ENCODE measurements around the gene ERAL1. TPM values are rescaled to one million over a fixed set of nuclear protein-coding genes. Genes with fewer than 3 reads are reported as not detected.
A peak's percentile ranks its signal among the peaks of the same experiment; 100 is the strongest.

The ERAL1 gene
- total RNA-seq, 2 experiments from 2014 or later: 30.8 to 58.0 TPM

DNA sequence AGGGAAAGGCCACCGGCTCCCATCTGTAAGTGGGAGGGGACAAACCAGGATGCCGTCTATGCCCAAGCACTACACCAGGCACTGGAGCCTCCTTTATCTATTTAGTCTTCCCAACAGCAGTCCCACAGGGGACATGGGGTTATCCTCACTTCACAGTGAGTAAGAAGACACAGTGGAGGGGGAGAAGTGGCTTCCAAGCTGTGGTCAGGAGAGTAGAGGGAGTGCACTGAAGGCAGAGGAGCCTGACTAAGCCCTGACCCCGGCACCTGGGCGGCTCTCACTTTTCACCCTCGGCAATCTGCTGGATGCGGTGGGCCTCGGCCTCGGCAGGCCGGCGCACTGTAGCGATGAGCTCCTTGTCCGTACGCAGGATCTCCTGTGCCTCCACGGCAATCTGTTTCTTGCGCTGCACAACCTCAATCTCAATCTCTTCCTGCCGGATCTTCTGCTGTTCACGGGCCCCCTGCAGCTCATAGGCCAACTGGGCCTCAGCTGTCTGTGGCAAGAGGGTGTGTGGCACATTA is 26.8 kb downstream of the ERAL1 start:
- no peaks in the 10 kb centered on the region for H4K20me1 ChIP-seq (ENCODE audit: insufficient read depth, low read length)
- BruUV-seq (replicated peaks): no TSS peak
- H2AFZ ChIP-seq (ENCODE audit: low read length): no peak overlapping the region
- no peak overlapping the region for H3K4me2 ChIP-seq (ENCODE audit: low read length)
- no peak for DNase-seq (ENCODE audit: low spot score)
- no peaks in the 10 kb centered on the region for H3K4me1 ChIP-seq (ENCODE audit: insufficient read depth, low read length, poor library complexity, severe bottlenecking)
- intact Hi-C loops (cut with micrococcal nuclease; ENCODE audit: unreplicated experiment): no loop called here
- peaks cover 57% of the 10 kb centered on the region for H3K36me3 ChIP-seq (ENCODE audit: insufficient read depth, low read length)
- ChIA-PET CTCF (ENCODE audit: unreplicated experiment) (no interaction called here), POLR2A (no interaction called here)
- H3K79me2 ChIP-seq (ENCODE audit: insufficient read depth, low read depth, low read length): no peaks in the 10 kb centered on the region
- no peak overlapping the region for H3K27ac ChIP-seq (ENCODE audit: low read depth, low read length, poor library complexity, severe bottlenecking)
- TF ChIP-seq, protein P1, sequence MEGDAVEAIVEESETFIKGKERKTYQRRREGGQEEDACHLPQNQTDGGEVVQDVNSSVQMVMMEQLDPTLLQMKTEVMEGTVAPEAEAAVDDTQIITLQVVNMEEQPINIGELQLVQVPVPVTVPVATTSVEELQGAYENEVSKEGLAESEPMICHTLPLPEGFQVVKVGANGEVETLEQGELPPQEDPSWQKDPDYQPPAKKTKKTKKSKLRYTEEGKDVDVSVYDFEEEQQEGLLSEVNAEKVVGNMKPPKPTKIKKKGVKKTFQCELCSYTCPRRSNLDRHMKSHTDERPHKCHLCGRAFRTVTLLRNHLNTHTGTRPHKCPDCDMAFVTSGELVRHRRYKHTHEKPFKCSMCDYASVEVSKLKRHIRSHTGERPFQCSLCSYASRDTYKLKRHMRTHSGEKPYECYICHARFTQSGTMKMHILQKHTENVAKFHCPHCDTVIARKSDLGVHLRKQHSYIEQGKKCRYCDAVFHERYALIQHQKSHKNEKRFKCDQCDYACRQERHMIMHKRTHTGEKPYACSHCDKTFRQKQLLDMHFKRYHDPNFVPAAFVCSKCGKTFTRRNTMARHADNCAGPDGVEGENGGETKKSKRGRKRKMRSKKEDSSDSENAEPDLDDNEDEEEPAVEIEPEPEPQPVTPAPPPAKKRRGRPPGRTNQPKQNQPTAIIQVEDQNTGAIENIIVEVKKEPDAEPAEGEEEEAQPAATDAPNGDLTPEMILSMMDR (conservative IDR thresholded peaks at IDR 0.05; ENCODE audit: low read length): no peak
- TF ChIP-seq EZH2phosphoT487 (IDR thresholded peaks at IDR 0.05; ENCODE audit: borderline replicate concordance, low read depth, low read length): no peak
- H3K9me3 ChIP-seq (ENCODE audit: low read length): no peaks in the 10 kb centered on the region
- no peaks in the 10 kb centered on the region for H3K9me2 ChIP-seq (ENCODE audit: insufficient read depth, low read length)
- H3K4me3 ChIP-seq (ENCODE audit: low read depth, low read length, poor library complexity, severe bottlenecking): no peak overlapping the region

DNA sequence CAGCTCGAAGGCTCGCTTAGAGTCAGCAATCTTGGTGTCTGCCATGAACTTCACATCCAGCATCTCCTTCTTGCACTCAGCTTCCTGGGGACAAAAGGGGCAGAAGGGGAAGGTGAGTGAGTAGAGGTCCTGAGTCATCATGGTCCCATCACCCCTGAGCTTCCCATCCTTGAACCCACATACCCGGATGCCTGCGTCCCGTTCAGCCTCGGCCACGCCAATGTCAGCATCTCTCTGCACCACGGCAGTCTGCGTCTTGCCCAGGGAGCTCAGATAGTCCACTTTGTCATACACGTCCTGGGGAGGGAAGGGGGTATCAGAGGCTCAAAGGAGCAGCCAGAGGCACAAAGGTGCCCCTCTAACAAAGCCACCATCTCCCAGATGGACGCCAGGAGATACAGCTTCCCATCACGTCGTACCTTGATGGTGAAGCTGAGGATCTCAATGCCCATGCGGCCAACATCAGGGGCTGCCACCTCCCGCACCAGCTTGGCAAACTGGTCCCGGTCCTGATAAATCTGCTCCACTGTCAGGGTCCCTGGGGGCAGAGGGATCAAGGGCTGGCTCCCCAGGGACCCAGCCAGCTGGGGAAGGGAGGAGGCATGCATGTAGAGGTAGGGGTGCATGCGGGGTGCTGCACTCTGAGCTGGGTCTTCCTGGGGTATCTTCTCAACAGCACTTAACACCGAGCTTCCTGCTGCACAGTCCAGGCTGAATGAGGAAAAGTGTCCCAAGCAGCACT is 27.5 kb downstream of the ERAL1 start:
- POLR2A ChIA-PET: no interaction called here
- Histone ChIP-seq H3K79me2 (ENCODE audit: insufficient read depth, low read depth, low read length) (no peaks in the 10 kb centered on the region), H3K4me2 (ENCODE audit: low read length) (no peak overlapping the region), H4K20me1 (ENCODE audit: insufficient read depth, low read length) (no peaks in the 10 kb centered on the region), H3K9me2 (ENCODE audit: insufficient read depth, low read length) (no peaks in the 10 kb centered on the region), H3K4me3 (ENCODE audit: low read depth, low read length, poor library complexity, severe bottlenecking) (no peak overlapping the region), H3K9me3 (ENCODE audit: low read length) (no peaks in the 10 kb centered on the region), H2AFZ (ENCODE audit: low read length) (no peak overlapping the region), H3K27ac (ENCODE audit: low read depth, low read length, poor library complexity, severe bottlenecking) (no peak overlapping the region), H3K36me3 (ENCODE audit: insufficient read depth, low read length) (peaks cover 57% of the 10 kb centered on the region), H3K4me1 (ENCODE audit: insufficient read depth, low read length, poor library complexity, severe bottlenecking) (no peaks in the 10 kb centered on the region)
- TF ChIP-seq EZH2phosphoT487 (IDR thresholded peaks at IDR 0.05; ENCODE audit: borderline replicate concordance, low read depth, low read length): no peak
- no peak for DNase-seq (ENCODE audit: low spot score)
- TSS peak; percentile 26 for BruUV-seq (replicated peaks)
- intact Hi-C loops (cut with micrococcal nuclease; ENCODE audit: unreplicated experiment): no loop called here
- CTCF ChIA-PET (ENCODE audit: unreplicated experiment): no interaction called here

DNA sequence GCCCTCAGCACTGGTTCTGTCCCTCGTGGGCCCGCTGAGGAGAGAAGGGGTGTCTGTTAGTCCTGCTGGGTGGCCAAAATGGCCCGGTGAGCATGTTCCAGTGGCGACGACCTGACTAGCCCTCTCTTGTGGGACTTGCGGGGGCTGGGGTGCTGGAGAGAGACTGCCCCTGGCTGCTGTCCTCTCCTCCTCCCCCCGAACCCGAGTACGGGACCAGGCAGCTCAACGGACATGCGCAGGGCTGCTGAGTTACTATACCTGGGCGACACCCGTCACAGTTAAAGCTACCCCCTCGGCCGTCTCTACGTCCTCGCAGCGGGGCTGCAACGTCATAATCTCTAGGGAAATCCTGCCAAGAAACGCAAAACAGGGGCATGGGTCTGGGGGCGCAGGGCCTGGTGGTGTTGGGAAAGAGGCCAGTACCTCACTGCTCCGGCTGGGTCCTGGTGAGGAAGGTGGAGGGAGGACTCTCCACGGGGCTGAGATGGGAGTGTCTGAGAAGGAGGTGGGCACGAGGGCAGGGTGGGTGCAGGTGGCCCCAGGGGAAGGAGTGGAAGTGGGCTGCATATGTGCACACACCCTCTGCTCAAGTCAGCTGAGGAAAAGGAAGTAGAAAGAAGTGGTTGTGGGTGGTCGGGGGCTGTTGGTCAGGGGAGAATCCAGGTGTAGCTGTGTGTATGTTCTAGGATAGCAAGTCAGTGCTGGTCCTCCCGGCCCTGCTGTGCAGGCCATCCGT is 29.3 kb downstream of the ERAL1 start:
- Histone ChIP-seq H2AFZ (ENCODE audit: low read length) (no peak overlapping the region), H4K20me1 (ENCODE audit: insufficient read depth, low read length) (no peaks in the 10 kb centered on the region), H3K9me3 (ENCODE audit: low read length) (no peaks in the 10 kb centered on the region), H3K9me2 (ENCODE audit: insufficient read depth, low read length) (no peaks in the 10 kb centered on the region), H3K36me3 (ENCODE audit: insufficient read depth, low read length) (peaks cover 44% of the 10 kb centered on the region), H3K79me2 (ENCODE audit: insufficient read depth, low read depth, low read length) (no peaks in the 10 kb centered on the region), H3K4me2 (ENCODE audit: low read length) (no peak overlapping the region), H3K27ac (ENCODE audit: low read depth, low read length, poor library complexity, severe bottlenecking) (no peak overlapping the region), H3K4me1 (ENCODE audit: insufficient read depth, low read length, poor library complexity, severe bottlenecking) (peaks cover 17% of the 10 kb centered on the region), H3K4me3 (ENCODE audit: low read depth, low read length, poor library complexity, severe bottlenecking) (no peak overlapping the region)
- BruUV-seq (replicated peaks): no TSS peak
- TF ChIP-seq, protein P1 (conservative IDR thresholded peaks at IDR 0.05; ENCODE audit: low read length): no peak
- TF ChIP-seq EZH2phosphoT487 (IDR thresholded peaks at IDR 0.05; ENCODE audit: borderline replicate concordance, low read depth, low read length): no peak
- ChIA-PET CTCF (ENCODE audit: unreplicated experiment) (no interaction called here), POLR2A (no interaction called here)
- intact Hi-C loops (cut with micrococcal nuclease; ENCODE audit: unreplicated experiment): no loop called here
- DNase-seq (ENCODE audit: low spot score): no peak

Measured in OCI-LY7 (cell line).